WTC11 (cell line): ENCODE measurements around the gene MORN1. TPM values are rescaled to one million over a fixed set of nuclear protein-coding genes. Genes with fewer than 3 reads are reported as not detected.

ENCODE experiments used
- ATAC-seq: fragments of 200-7000 bp; cut with Tn5 transposase; 2 replicates; pipeline ENCODE4 v1.10.0; 2021; ENCODE audit warnings: mild to moderate bottlenecking, moderate library complexity
- CTCF ChIA-PET: fragments of 300-600 bp; sonication (Branson Sonifier 250); formaldehyde crosslinking; loops from one replicate; lab custom pipeline; 2021; ENCODE audit warnings: antibody characterized with exemption; lab: Charles Lee
- POLR2A ChIA-PET: fragments of 350-600 bp; sonication (Branson Sonifier 250); formaldehyde crosslinking; loops from one replicate; lab custom pipeline; 2021; ENCODE audit warnings: antibody characterized with exemption; lab: Charles Lee
- DNase-seq: peaks from one replicate; pipeline ENCODE4 v3.0.0; 2021; ENCODE audit warnings: low spot score
- H3K27ac Mint-ChIP-seq: 2 replicates; pipeline ENCODE4 v1.8.0; 2021; ENCODE audit warnings: mixed read lengths
- H3K27me3 Mint-ChIP-seq: 2 replicates; pipeline ENCODE4 v1.8.0; 2021; ENCODE audit warnings: low read depth, mild to moderate bottlenecking, moderate library complexity, mixed read lengths
- H3K36me3 Mint-ChIP-seq: 2 replicates; pipeline ENCODE4 v1.8.0; 2021; ENCODE audit warnings: mixed read lengths
- H3K4me1 Mint-ChIP-seq: 2 replicates; pipeline ENCODE4 v1.8.0; 2022; ENCODE audit warnings: mixed read lengths
- H3K4me3 Mint-ChIP-seq: 2 replicates; pipeline ENCODE4 v1.8.0; 2021; ENCODE audit warnings: mild to moderate bottlenecking, moderate library complexity, mixed read lengths
- H3K9me3 Mint-ChIP-seq: 2 replicates; pipeline ENCODE4 v1.8.0; 2021; ENCODE audit warnings: mixed read lengths
- E2F4 ChIP-seq: sonication (generic); formaldehyde crosslinking; IDR thresholded peaks from 2 replicates; pipeline ENCODE4 v1.8.1; 2022; ENCODE audit warnings: low read depth, mild to moderate bottlenecking, moderate library complexity, missing genetic modification reagents, borderline replicate concordance
- E2F5 ChIP-seq: sonication (generic); formaldehyde crosslinking; IDR thresholded peaks from 2 replicates; pipeline ENCODE4 v1.8.1; 2022; ENCODE audit warnings: mild to moderate bottlenecking, moderate library complexity, missing genetic modification reagents
- ELF4 ChIP-seq: sonication (generic); formaldehyde crosslinking; IDR thresholded peaks from 2 replicates; pipeline ENCODE4 v1.8.1; 2022; ENCODE audit warnings: low read depth, mild to moderate bottlenecking, moderate library complexity, missing genetic modification reagents
- FOXK1 ChIP-seq: sonication (generic); formaldehyde crosslinking; IDR thresholded peaks from 2 replicates; pipeline ENCODE4 v1.8.0; 2022; ENCODE audit warnings: mild to moderate bottlenecking, moderate library complexity, missing genetic modification reagents
- FOXP1 ChIP-seq: sonication (generic); formaldehyde crosslinking; IDR thresholded peaks from 2 replicates; pipeline ENCODE4 v1.8.0; 2022; ENCODE audit warnings: missing genetic modification reagents, mild to moderate bottlenecking, moderate library complexity, borderline replicate concordance
- GRHL2 ChIP-seq: fragments of 250-450 bp; sonication (Bioruptor Pico); IDR thresholded peaks from 2 replicates; pipeline ENCODE4 v1.8.0; 2022; ENCODE audit warnings: mild to moderate bottlenecking, moderate library complexity; ENCODE audit not compliant: insufficient replicate concordance, severe bottlenecking
- GTF2I ChIP-seq: fragments of 250-450 bp; sonication (Bioruptor Pico); conservative IDR thresholded peaks from 2 replicates; pipeline ENCODE4 v1.4.0; 2021; ENCODE audit warnings: mild to moderate bottlenecking
- JUN ChIP-seq: sonication (generic); formaldehyde crosslinking; IDR thresholded peaks from 2 replicates; pipeline ENCODE4 v1.8.0; 2023; ENCODE audit warnings: mild to moderate bottlenecking, missing genetic modification reagents
- MLX ChIP-seq: sonication (generic); formaldehyde crosslinking; IDR thresholded peaks from 2 replicates; pipeline ENCODE4 v1.8.1; 2023; ENCODE audit warnings: mild to moderate bottlenecking, missing genetic modification reagents, moderate library complexity
- NR1H2 ChIP-seq: sonication (generic); formaldehyde crosslinking; IDR thresholded peaks from 2 replicates; pipeline ENCODE4 v1.9.0; 2021; ENCODE audit warnings: mild to moderate bottlenecking, moderate library complexity, missing genetic modification reagents
- PRRX2 ChIP-seq: fragments of 250-450 bp; sonication (Bioruptor Pico); IDR thresholded peaks from 2 replicates; pipeline ENCODE4 v1.8.0; 2021; ENCODE audit warnings: mild to moderate bottlenecking
- SOX15 ChIP-seq: fragments of 250-450 bp; sonication (Bioruptor Pico); IDR thresholded peaks from 2 replicates; pipeline ENCODE4 v1.9.0; 2021; ENCODE audit warnings: mild to moderate bottlenecking
- ZBTB43 ChIP-seq: sonication (generic); formaldehyde crosslinking; IDR thresholded peaks from 2 replicates; pipeline ENCODE4 v1.8.1; 2023; ENCODE audit warnings: mild to moderate bottlenecking, missing genetic modification reagents
- ZNF121 ChIP-seq: sonication (generic); formaldehyde crosslinking; IDR thresholded peaks from 2 replicates; pipeline ENCODE4 v1.8.0; 2023; ENCODE audit warnings: missing genetic modification reagents
- ZNF425 ChIP-seq: fragments of 250-450 bp; sonication (Bioruptor Pico); conservative IDR thresholded peaks from 2 replicates; pipeline ENCODE4 v1.9.0; 2021; ENCODE audit warnings: mild to moderate bottlenecking
- ZNF532 ChIP-seq: fragments of 250-450 bp; sonication (Bioruptor Pico); IDR thresholded peaks from 2 replicates; pipeline ENCODE4 v1.9.0; 2021; ENCODE audit warnings: mild to moderate bottlenecking, borderline replicate concordance
- ZNF671 ChIP-seq: fragments of 250-450 bp; sonication (Bioruptor Pico); IDR thresholded peaks from 2 replicates; pipeline ENCODE4 v1.8.0; 2021; ENCODE audit warnings: mild to moderate bottlenecking
- total RNA-seq: library from RNA; stranded (reverse); gene quantifications from 3 replicates; pipeline ENCODE4 v1.2.3, GENCODE V29; 2021

The MORN1 gene
- total RNA-seq, 1 experiment from 2014 or later: 14.5 TPM

GRCh38 chr1:2384941-2385481 is 6.3 kb downstream of the MORN1 start (continued):
- TF ChIP-seq ZNF532 (CRISPR knock-in tag) (no peak), ZNF671 (CRISPR knock-in tag) (no peak), ZNF425 (CRISPR knock-in tag) (no peak), PRRX2 (CRISPR knock-in tag) (no peak), MLX (CRISPR knock-in tag) (no peak), E2F5 (CRISPR knock-in tag) (no peak)

GRCh38 chr1:2384130-2384860 is 7.1 kb downstream of the MORN1 start:
- no peak for DNase-seq
- no peaks in the 10 kb centered on the region for H3K27me3 Mint-ChIP-seq
- 0 out of 2 replicates have a peak overlapping the region, but pooled peaks have one; percentile 47 for H3K27ac Mint-ChIP-seq
- no peak for TF ChIP-seq ZNF121 (CRISPR knock-in tag)
- no peak for TF ChIP-seq JUN (CRISPR knock-in tag)
- TF ChIP-seq ELF4 (CRISPR knock-in tag): no peak
- TF ChIP-seq, all 79 proteins: peak for 0
- Mint-ChIP-seq H3K4me1 (no peaks in the 10 kb centered on the region), H3K36me3 (no peaks in the 10 kb centered on the region), H3K4me3 (no peak overlapping the region), H3K9me3 (no peaks in the 10 kb centered on the region)
- ATAC-seq: no peak
- CTCF ChIA-PET: interaction anchor here (1.0 to 6.4 kb wide), 4 partner anchors 46 to 190 kb away, joined by 3 to 170 read pairs (median 50); partner anchors contain the start of gene FAAP20
- POLR2A ChIA-PET: no interaction called here

- H3K4me3 Mint-ChIP-seq: no peak overlapping the region
- no peaks in the 10 kb centered on the region for H3K27me3 Mint-ChIP-seq
- no peaks in the 10 kb centered on the region for H3K4me1 Mint-ChIP-seq
- H3K36me3 Mint-ChIP-seq: no peaks in the 10 kb centered on the region
- CTCF ChIA-PET: interaction anchor here (1.0 to 6.4 kb wide), 4 partner anchors 45 to 190 kb away, joined by 3 to 170 read pairs (median 50); partner anchors contain the start of gene FAAP20
- no peak for DNase-seq
- POLR2A ChIA-PET: no interaction called here
- H3K27ac Mint-ChIP-seq: no peak overlapping the region
- H3K9me3 Mint-ChIP-seq: no peaks in the 10 kb centered on the region
- no peak for ATAC-seq
- TF ChIP-seq FOXP1 (no peak), E2F4 (CRISPR knock-in tag) (no peak), GRHL2 (CRISPR knock-in tag) (no peak), JUN (CRISPR knock-in tag) (no peak), ZBTB43 (no peak), GTF2I (CRISPR knock-in tag) (no peak), FOXK1 (CRISPR knock-in tag) (no peak), ZNF425 (CRISPR knock-in tag) (no peak), SOX15 (CRISPR knock-in tag) (no peak), NR1H2 (no peak)
These were observed 7.8 kb downstream of the MORN1 start for GRCh38 chr1:2383576-2383975.
